ENCODE data around the gene ZFYVE9. TPM values are rescaled to one million over a fixed set of nuclear protein-coding genes. Genes with fewer than 3 reads are reported as not detected.
A peak's percentile ranks its signal among the peaks of the same experiment; 100 is the strongest.

ZFYVE9 gene
- total and polyA plus RNA-seq, 10 of the 15 experiments (the other 5 are each of a cell fraction or from before 2014, with no cell fraction given) = 0.26 to 6.9 (median 2.3) TPM

DNA sequence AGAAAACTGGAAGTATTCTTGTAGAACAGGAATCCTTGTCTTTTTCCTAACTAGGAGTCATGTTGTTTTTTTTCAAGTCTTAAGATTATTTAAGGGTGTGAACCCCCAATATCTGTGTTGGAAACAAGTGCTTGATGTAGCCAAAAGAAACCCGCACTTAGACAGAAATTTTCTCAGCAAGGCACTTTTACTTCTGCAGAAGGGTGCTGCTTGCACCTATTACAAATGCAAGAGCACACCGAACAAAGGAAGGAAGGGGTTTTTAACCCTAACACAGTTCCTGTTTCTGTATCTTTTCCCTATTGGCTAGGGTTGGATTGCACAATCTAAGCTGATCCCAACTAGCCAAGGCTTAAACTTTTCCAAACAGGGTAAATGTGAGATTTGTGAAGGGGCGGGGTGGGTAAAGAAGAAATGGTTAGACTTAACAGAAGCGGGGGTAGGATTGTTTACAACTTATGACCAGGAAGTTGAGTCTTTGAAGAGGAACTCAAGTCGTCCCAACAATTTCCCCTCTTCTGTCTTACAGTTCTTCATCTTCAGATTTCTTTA lies 75.1 kb downstream of the ZFYVE9 start:
- H3K9me3 ChIP-seq (replicated peaks; ENCODE audit: control insufficient read depth, insufficient read depth, low read length) = peaks cover 9% of the 10 kb centered on the region
- H3K4me3 ChIP-seq = no peak overlapping the region
- 87% methylated on average over 5 of the region's 5 CpGs for WGBS (ENCODE audit: insufficient coverage, insufficient replicate concordance, low lambda C conversion rate, missing lambda C conversion rate)
- RAD21 ChIA-PET (ENCODE audit: unreplicated experiment) = no interaction called here
- TF ChIP-seq ETV6 (conservative IDR thresholded peaks at IDR 0.05 in 1 of 2, IDR thresholded peaks at IDR 0.05 in 1 of 2; ENCODE audit: borderline replicate concordance in 1 of 2, low read depth in 1 of 2) (no peak), CBX5 (IDR thresholded peaks at IDR 0.05; ENCODE audit: low read depth) (peak; percentile 98)
- no peaks in the 10 kb centered on the region for H3K4me1 ChIP-seq (ENCODE audit: control insufficient read depth, insufficient read depth, low read length)
- no peak for ATAC-seq
- no peak for FAIRE-seq
- in situ Hi-C loops (cut with MboI) = no loop called here
- SMC1A ChIA-PET (ENCODE audit: uncharacterized antibody, unreplicated experiment) = no interaction called here
- no peaks in the 10 kb centered on the region for H3K27me3 ChIP-seq (replicated peaks in 1 of 2; ENCODE audit: control insufficient read depth in 2 of 2, insufficient read depth in 2 of 2, low read length in 1 of 2)
- intact Hi-C loops (cut with micrococcal nuclease; ENCODE audit: unreplicated experiment) = no loop called here
- H3K9ac ChIP-seq (ENCODE audit: control insufficient read depth, insufficient read depth, low read length) = no peak overlapping the region
- CTCF ChIA-PET = interaction anchor here (1.0 kb wide), 1 partner anchor 11 kb away, joined by 3 read pairs; no protein-coding TSS in a partner anchor
- H2AFZ ChIP-seq (ENCODE audit: control insufficient read depth, low read depth, low read length) = no peak overlapping the region
- H3K79me2 ChIP-seq (ENCODE audit: control insufficient read depth, insufficient read depth, low read length) = no peaks in the 10 kb centered on the region
- POLR2A ChIA-PET = interaction anchor here (0.6 kb wide), 1 partner anchor 224 kb away, joined by 6 read pairs; no protein-coding TSS in a partner anchor
- no peaks in the 10 kb centered on the region for H3K36me3 ChIP-seq (ENCODE audit: control insufficient read depth in 2 of 2, insufficient read depth in 2 of 2, low read length in 1 of 2)
- no peak for DNase-seq (ENCODE audit: low read depth, low spot score)
- H3K4me2 ChIP-seq (ENCODE audit: control insufficient read depth, insufficient read depth) = no peak overlapping the region
- no peak overlapping the region for H3K27ac ChIP-seq (ENCODE audit: control insufficient read depth, insufficient read depth)
- H4K20me1 ChIP-seq (ENCODE audit: control insufficient read depth, insufficient read depth) = no peaks in the 10 kb centered on the region
- no TSS peak for BruUV-seq (replicated peaks)

DNA sequence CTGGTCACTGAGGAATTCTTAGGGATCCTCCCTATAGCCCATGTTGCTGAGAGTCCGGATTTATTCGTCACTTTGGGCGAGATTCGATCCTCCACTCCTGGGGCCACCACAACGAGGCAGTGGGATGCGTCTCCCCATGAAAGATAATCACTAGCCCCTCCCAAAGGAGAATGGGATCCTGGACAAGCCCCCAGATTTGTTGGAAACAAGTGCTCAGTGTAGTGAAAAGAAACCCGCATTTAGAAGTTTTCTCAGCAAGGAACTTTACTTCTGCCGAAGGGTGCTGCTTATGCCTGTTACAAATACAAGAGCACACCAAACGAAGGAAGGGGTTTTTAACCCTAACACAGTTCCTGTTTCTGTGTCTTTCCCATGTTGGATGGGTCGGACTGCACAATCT lies 83.3 kb downstream of the ZFYVE9 start:
- no peak overlapping the region for H3K27ac ChIP-seq (ENCODE audit: control insufficient read depth, insufficient read depth)
- H3K36me3 ChIP-seq (ENCODE audit: control insufficient read depth in 2 of 2, insufficient read depth in 2 of 2, low read length in 1 of 2) = no peaks in the 10 kb centered on the region
- no peak overlapping the region for H3K4me3 ChIP-seq
- ATAC-seq = no peak
- H3K9me3 ChIP-seq (replicated peaks; ENCODE audit: control insufficient read depth, insufficient read depth, low read length) = peaks cover 4% of the 10 kb centered on the region; the same call in 2 of the 3 replicates
- no peak for FAIRE-seq
- ChIA-PET CTCF (no interaction called here), RAD21 (ENCODE audit: unreplicated experiment) (no interaction called here), SMC1A (ENCODE audit: uncharacterized antibody, unreplicated experiment) (no interaction called here), POLR2A (no interaction called here)
- intact Hi-C loops (cut with micrococcal nuclease; ENCODE audit: unreplicated experiment) = no loop called here
- in situ Hi-C loops (cut with MboI) = no loop called here
- H3K9ac ChIP-seq (ENCODE audit: control insufficient read depth, insufficient read depth, low read length) = no peak overlapping the region
- no TSS peak for BruUV-seq (replicated peaks)
- TF ChIP-seq SIN3A (IDR thresholded peaks at IDR 0.05; ENCODE audit: low read depth, low read length) (no peak), MYC (IDR thresholded peaks at IDR 0.05; ENCODE audit: insufficient read depth, insufficient read length, insufficient replicate concordance, low read length, severe bottlenecking) (no peak), SMAD1 (IDR thresholded peaks at IDR 0.05; ENCODE audit: low read depth, partially characterized antibody) (no peak), BACH1 (IDR thresholded peaks at IDR 0.05; ENCODE audit: borderline replicate concordance) (no peak), MXI1 (IDR thresholded peaks at IDR 0.05; ENCODE audit: low read depth, low read length) (no peak)
- TF ChIP-seq, protein P1, sequence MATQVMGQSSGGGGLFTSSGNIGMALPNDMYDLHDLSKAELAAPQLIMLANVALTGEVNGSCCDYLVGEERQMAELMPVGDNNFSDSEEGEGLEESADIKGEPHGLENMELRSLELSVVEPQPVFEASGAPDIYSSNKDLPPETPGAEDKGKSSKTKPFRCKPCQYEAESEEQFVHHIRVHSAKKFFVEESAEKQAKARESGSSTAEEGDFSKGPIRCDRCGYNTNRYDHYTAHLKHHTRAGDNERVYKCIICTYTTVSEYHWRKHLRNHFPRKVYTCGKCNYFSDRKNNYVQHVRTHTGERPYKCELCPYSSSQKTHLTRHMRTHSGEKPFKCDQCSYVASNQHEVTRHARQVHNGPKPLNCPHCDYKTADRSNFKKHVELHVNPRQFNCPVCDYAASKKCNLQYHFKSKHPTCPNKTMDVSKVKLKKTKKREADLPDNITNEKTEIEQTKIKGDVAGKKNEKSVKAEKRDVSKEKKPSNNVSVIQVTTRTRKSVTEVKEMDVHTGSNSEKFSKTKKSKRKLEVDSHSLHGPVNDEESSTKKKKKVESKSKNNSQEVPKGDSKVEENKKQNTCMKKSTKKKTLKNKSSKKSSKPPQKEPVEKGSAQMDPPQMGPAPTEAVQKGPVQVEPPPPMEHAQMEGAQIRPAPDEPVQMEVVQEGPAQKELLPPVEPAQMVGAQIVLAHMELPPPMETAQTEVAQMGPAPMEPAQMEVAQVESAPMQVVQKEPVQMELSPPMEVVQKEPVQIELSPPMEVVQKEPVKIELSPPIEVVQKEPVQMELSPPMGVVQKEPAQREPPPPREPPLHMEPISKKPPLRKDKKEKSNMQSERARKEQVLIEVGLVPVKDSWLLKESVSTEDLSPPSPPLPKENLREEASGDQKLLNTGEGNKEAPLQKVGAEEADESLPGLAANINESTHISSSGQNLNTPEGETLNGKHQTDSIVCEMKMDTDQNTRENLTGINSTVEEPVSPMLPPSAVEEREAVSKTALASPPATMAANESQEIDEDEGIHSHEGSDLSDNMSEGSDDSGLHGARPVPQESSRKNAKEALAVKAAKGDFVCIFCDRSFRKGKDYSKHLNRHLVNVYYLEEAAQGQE (IDR thresholded peaks at IDR 0.05; ENCODE audit: low read depth, low read length) = no peak
- no peak for DNase-seq (ENCODE audit: low read depth, low spot score)
- no peaks in the 10 kb centered on the region for H3K79me2 ChIP-seq (ENCODE audit: control insufficient read depth, insufficient read depth, low read length)
- H4K20me1 ChIP-seq (ENCODE audit: control insufficient read depth, insufficient read depth) = no peaks in the 10 kb centered on the region
- no peak overlapping the region for H3K4me2 ChIP-seq (ENCODE audit: control insufficient read depth, insufficient read depth)
- H3K4me1 ChIP-seq (ENCODE audit: control insufficient read depth, insufficient read depth, low read length) = no peaks in the 10 kb centered on the region
- no peak overlapping the region for H2AFZ ChIP-seq (ENCODE audit: control insufficient read depth, low read depth, low read length)
- H3K27me3 ChIP-seq (replicated peaks in 1 of 2; ENCODE audit: control insufficient read depth in 2 of 2, insufficient read depth in 2 of 2, low read length in 1 of 2) = no peaks in the 10 kb centered on the region; a peak in 1 of 4 replicates
- 77% methylated on average over 10 of the region's 10 CpGs for WGBS (ENCODE audit: insufficient coverage, insufficient replicate concordance, low lambda C conversion rate, missing lambda C conversion rate)

All from GM12878 (cell line).